Brain microvascular endothelial cell (primary cell): Measurements from ENCODE around the gene MYH3.

Experiments used
- DNase-seq: peaks from one replicate; pipeline ENCODE4 v3.0.0-alpha.2; 2020
- H3K27ac ChIP-seq: fragments of 250-450 bp; sonication (Bioruptor Pico); 2 replicates; pipeline ENCODE4 v1.5.1; 2020; ENCODE audit warnings: mild to moderate bottlenecking, moderate library complexity
- H3K27me3 ChIP-seq: fragments of 250-450 bp; sonication (Bioruptor Pico); replicated peaks from 2 replicates; pipeline ENCODE4 v1.5.1; 2020; ENCODE audit warnings: mild to moderate bottlenecking
- H3K36me3 ChIP-seq: fragments of 250-450 bp; sonication (Bioruptor Pico); replicated peaks from 2 replicates; pipeline ENCODE4 v1.5.1; 2020; ENCODE audit warnings: mild to moderate bottlenecking
- H3K4me3 ChIP-seq: 2 replicates; pipeline ENCODE4 v1.5.1; 2011; ENCODE audit warnings: low read depth, mild to moderate bottlenecking, control low read depth, low read length, moderate library complexity
- CTCF ChIP-seq: IDR thresholded peaks from 2 replicates; pipeline ENCODE4 v1.5.1; 2011; ENCODE audit warnings: low read depth, mild to moderate bottlenecking, moderate library complexity, low read length, control low read depth, inconsistent platforms; ENCODE audit errors: missing control alignments
- in situ Hi-C: cut with HindIII; loops from 2 replicates; pipeline ENCODE4 v1.10.0; 2017; ENCODE audit warnings: low sequenced_read_pairs, low pct_ligation_motif_present

Gene MYH3

DNA sequence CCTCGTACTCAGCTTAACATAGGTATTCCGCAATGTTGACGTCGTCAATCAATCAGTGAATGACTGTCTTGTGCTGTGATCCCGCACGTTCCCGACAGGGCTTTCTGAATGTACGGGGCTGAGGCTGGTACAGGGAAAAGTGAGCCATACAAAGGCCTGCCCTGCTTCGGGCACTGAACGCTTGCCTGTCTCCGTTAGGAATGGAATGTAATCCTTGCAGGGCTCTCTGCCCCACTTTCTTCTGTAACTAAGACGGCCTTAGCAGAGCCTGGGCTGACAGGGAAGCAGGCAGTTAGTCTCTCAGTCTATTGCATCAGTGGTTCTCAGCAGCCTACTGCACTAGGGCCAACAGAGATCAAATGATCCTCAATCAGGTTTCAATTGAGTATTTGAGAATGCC lies 16.2 kb upstream of the MYH3 start:
- no peak for TF ChIP-seq CTCF
- H3K27ac ChIP-seq: no peak overlapping the region
- in situ Hi-C loops: no loop called here

DNA sequence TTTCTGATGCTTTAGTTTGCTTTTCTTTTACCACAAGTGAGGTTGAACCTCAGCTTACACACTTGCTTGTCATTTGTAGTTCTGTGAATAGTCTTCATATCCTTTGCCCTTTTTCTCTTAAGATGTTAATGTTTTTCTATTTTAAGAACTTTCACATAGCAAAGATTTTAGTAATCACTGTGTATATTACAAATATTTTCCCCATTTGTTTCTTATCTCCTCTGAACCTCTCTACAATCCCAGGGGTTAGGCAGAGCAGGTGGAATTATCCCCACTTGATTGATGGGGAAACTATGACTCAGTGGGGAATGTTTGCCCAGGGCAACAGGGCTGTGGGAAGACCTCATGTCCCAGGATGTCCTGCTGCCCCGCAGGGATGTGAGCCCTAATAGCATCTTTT lies 11.7 kb upstream of the MYH3 start:
- Histone ChIP-seq H3K27ac (no peak overlapping the region), H3K4me3 (no peak overlapping the region), H3K27me3 (no peaks in the 10 kb centered on the region), H3K36me3 (no peaks in the 10 kb centered on the region)
- no peak for TF ChIP-seq CTCF
- in situ Hi-C loops: no loop called here
- DNase-seq: peak; percentile 9

More for the DNA sequence above, 16.2 kb upstream of the MYH3 start:
- no peaks in the 10 kb centered on the region for H3K27me3 ChIP-seq
- no peak for DNase-seq
- no peak overlapping the region for H3K4me3 ChIP-seq
- H3K36me3 ChIP-seq: peaks cover 6% of the 10 kb centered on the region

DNA sequence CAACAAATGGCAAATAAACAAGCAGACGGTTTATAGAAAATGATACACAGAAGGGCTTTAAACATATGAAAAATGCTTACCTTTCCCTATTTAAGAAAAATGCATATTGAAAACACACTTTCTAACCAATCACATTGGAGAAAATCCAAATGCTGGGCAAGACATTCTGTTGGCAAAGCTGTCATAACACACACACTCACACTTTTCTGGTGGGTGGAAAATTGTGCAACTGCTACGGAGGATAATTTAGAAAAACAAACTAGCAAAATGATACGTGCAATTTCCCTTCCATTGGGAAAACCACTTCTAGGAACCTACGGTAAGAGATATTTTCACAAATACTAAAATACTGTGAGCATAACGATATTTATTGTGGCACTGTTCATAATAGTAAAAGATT lies 9.8 kb upstream of the MYH3 start:
- in situ Hi-C loops: no loop called here
- Histone ChIP-seq H3K36me3 (no peaks in the 10 kb centered on the region), H3K4me3 (no peak overlapping the region), H3K27ac (no peak overlapping the region), H3K27me3 (no peaks in the 10 kb centered on the region)
- no peak for DNase-seq
- TF ChIP-seq CTCF: no peak

DNA sequence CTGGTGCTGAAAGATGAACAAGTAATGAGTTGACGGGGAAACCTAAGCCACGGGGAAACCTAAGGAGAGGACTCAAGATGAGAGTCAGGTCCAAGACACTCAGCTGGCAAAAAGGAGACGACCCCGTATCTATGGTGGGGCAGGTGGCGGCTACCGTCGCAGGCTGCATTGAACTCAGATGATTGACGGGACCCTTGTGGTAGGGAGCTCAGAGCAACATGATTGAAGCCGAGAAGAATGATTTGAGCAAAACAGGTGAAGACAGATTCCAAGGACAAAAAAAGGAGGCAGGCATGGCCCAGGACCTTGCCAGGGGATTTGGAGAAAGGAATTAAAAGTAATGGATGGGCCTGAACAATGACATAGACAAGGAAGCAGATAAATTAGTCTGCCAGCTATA lies 7.5 kb upstream of the MYH3 start:
- no peaks in the 10 kb centered on the region for H3K27me3 ChIP-seq
- DNase-seq: no peak
- in situ Hi-C loops: no loop called here
- no peaks in the 10 kb centered on the region for H3K36me3 ChIP-seq
- H3K4me3 ChIP-seq: no peak overlapping the region
- TF ChIP-seq CTCF: no peak
- H3K27ac ChIP-seq: no peak overlapping the region

DNA sequence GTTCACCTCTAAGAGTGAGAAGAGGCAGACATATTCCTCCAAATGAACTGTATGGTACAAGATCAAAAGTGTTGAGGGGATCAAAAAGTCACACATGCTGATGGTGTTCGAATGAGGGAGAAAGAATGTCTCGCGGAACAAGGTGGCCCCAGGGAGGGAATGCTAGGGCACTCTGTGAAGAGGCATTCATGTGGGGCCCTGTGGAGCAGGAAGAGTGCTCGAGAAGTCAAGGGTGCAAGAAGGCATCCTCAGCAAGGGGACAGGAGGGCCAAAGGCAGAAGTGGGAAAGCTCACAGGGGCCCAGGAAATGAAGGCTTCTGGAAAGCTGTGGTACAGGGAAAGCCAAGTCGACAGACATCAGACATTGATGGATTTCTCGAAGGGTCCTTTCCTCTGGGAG lies 6.1 kb upstream of the MYH3 start:
- no peaks in the 10 kb centered on the region for H3K27me3 ChIP-seq
- H3K36me3 ChIP-seq: no peaks in the 10 kb centered on the region
- H3K4me3 ChIP-seq: no peak overlapping the region
- no peak for TF ChIP-seq CTCF
- no peak for DNase-seq
- no peak overlapping the region for H3K27ac ChIP-seq
- in situ Hi-C loops: no loop called here

GRCh38 chr17:10661437-10661836 lies 4.3 kb upstream of the MYH3 start:
- Histone ChIP-seq H3K4me3 (no peak overlapping the region), H3K36me3 (no peaks in the 10 kb centered on the region), H3K27me3 (no peaks in the 10 kb centered on the region), H3K27ac (no peak overlapping the region)
- in situ Hi-C loops: no loop called here
- no peak for TF ChIP-seq CTCF
- DNase-seq: no peak
